IPS DF 4.7 (cell line): ENCODE results near the gene UBXN11.

Source experiments
- DNase-seq: peaks from one replicate; pipeline ENCODE4 v3.0.0-alpha.2; 2013; ENCODE audit warnings: low spot score; ENCODE audit errors: extremely low read depth

UBXN11 gene

GRCh38 chr1:26287033-26287711 is 19.3 kb downstream of the UBXN11 start:
- DNase-seq, result no peak

DNA sequence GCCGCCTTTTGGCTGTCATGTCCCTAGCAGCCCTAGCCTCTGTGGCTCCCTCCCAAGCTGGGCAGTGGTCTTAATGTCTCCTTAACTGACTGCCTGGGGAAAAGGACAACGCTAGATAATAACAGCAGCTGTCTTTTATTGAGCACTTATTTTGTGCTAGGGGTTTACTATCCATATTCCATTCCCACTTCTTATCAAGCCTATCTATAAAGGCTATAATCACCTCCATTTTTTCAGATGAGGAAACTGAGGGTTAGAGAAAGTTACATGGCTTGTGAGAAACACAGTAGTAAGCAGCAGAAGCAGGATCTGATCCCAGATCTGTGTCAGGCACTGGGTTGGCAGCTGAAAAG is 20.4 kb downstream of the UBXN11 start:
- DNase-seq, result no peak

DNA sequence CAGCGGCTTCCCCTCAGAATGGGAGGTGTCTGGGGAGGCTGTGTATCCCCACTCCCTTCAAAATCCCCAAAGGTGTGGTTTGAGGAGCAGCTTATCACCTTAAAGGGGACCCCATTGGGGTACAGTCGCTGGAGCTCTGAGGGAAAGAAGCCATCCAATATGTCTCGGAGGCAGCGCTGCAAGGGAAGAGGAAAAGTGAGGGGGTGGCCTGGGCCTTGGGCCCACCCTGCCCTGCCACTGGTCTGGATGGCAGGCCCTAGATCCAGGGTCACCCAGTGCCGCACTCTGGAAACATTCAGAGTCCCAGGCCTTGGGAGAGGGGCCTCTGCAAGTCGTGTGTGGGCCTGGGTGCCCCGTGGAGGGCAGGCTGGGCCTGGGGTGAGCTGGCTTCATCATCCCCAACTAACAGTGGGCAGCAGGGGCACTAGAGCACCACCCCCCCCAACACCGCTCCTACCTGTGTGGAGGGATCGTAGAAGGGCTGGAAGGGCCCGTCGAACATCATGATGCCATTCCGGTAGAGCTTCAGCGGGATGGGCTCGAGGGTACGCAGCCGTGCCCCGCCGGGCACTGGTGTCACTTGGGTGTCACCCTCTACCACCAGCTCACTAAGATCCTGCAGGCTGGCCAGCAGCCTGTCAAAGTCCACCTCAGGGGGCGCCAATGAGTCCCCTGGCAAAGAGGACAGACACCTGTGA is 20.9 kb downstream of the UBXN11 start:
- no peak for DNase-seq

GRCh38 chr1:26284597-26285347 is 21.7 kb downstream of the UBXN11 start:
- no peak for DNase-seq

DNA sequence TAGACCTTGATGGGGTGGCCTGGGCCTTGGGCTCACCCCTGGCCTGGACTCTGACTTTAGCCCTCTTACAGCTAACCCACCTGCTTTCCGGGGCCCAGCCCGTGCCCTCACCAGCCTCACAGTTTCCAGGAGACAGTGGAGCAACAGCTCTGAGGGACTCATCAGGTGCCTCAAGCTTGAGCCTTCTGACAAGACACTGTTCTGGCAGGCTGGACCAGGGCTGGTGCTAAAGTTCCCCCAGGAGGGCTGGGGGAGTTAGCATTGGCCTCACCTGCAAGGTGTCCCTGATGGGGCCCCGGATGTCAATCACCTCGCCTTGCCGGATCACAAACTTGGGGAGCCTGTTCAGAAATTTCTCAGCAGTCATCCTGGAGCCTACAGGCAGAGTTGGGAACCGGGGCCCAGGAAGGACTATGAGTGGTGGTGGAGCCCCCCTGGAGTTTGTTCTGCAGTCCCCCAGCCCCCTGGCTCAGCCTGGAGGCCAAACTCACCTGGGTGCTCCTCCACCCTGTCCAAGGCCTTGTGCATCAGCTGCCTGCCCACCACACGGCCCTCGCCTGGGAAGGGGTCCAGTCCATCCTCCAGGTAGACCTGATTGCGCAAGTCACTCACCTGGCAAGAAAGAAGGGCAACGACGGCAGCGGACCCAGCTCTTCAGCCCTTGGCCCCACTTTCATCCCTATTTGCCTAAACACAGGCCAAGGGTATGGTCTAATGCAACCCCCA is 22.4 kb downstream of the UBXN11 start:
- DNase-seq, result no peak

DNA sequence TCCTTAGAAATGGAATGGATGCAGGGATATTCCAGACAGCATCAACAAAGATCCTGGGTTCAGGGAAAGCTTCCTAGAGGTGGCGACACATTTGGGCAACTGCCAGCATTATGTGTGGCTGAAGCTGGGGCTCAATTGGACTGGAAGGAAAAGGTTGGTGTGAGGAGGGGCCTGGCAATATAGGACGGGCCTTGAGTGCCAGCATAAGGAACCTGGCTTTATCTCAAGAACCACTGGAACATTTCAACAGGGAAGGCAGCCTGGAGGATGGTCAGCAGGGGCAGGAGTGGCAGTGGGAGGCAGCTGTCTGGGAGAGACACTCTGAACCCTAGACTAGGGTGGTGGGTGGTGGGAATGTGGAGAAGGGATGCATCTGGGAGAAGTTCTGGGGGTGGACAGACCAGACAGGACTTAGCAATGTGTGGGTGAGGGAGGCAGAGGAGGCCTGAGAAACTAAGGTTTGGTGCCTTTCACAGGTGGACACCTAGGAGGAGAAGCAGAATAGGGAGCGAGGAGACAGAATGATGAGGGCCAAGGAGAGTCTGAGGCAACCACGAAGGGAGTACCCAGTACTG is 23.1 kb downstream of the UBXN11 start:
- DNase-seq, result no peak

- DNase-seq, result no peak
Measured at GRCh38 chr1:26282401-26282918, 24.0 kb downstream of the UBXN11 start.

DNA sequence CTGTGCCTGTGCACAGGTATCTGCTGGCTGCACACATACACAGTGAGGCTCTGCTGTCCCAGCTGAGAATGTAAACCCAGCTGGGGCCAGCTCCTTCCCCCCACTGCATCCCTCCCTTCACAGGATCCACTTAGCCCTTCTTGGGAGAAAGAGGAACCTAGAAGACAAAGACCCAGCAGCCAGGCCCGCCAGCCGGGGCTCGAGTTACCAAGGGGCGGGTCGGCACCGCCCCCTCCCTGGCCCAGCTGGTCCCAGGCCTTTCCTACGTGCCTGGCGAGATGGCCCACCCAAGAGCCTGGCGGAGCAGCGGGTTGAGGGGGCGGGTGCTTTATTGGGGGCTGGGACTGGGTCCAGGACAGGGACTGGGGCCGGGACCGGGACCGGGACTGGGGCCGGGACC is 24.5 kb downstream of the UBXN11 start:
- DNase-seq, result no peak

DNA sequence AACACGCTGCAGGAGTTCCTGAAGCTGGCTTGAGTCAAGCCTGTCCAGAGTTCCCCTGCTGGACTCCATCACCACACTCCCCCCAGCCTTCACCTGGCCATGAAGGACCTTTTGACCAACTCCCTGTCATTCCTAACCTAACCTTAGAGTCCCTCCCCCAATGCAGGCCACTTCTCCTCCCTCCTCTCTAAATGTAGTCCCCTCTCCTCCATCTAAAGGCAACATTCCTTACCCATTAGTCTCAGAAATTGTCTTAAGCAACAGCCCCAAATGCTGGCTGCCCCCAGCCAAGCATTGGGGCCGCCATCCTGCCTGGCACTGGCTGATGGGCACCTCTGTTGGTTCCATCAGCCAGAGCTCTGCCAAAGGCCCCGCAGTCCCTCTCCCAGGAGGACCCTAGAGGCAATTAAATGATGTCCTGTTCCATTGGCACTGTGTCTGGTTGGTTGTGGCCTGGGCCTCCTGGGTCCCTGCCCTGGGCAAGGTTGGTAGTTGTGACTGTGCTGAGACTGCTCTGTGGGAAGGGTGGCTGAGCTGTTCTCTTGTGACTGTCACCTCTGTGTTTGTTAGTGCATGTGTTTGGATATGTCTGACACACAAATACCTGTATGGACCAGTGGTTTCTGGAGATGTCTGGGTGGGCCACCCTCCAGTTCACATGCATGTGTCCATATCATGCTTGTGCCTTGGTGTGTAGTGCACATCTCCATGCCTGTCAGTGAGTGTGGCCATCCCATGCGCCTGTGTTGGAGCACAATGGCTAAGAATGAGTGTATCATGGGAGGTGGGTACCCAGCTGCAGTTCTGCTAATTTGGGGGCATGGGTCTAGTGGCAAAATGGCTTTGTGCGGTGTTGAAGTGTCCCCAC is 25.1 kb downstream of the UBXN11 start:
- no peak for DNase-seq

GRCh38 chr1:26280333-26281042 is 25.9 kb downstream of the UBXN11 start:
- DNase-seq, result no peak

DNA sequence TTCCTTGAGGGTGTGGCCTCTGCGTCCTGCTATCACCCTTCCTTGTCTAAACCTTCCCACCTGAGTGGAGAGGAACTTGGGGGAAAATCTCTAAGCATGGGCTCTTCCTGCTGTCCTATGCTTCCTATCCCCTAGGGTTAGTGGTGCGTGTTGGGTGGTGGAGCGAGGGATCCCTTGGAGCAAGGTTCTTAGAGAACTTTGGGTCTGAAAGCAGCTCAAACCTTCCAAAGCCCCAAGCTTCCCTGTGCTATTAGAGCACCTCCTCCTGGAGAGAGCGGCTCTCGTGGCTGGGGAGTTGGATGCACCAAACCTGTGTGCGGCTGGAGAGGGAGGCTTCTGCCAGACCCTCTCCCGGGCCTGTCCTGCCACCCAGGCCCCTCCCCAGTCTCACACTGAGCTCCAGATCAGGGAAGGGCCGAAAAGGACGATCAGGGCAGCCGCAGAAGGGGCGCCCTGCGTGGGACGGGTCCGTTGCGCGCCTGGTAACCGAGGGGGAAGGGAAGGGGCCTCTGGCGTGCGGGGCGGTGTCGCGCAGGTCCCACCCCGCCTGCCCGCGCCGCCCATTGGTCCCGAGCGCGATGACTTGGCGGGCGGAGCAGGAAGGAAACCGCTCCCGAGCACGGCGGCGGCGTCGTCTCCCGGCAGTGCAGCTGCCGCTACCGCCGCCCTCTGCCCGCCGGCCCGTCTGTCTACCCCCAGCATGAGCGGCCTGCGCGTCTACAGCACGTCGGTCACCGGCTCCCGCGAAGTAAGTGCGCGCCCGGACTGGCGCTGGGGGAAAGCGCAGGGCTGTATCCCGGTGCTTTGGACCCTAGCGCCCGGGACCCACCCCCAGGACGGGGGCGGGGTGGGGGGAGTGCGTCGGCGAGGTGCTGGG is 26.7 kb downstream of the UBXN11 start, which contains the start of gene SH3BGRL3:
TSS of gene SH3BGRL3 (plus strand) at position 631 of the 877 bp plus-strand sequence. CDS start at position 701, 70 bp downstream.
- DNase-seq, result no peak

GRCh38 chr1:26278724-26279455 is 27.5 kb downstream of the UBXN11 start:
- DNase-seq, result no peak

GRCh38 chr1:26278303-26278702 is 28.1 kb downstream of the UBXN11 start:
- DNase-seq, result no peak

DNA sequence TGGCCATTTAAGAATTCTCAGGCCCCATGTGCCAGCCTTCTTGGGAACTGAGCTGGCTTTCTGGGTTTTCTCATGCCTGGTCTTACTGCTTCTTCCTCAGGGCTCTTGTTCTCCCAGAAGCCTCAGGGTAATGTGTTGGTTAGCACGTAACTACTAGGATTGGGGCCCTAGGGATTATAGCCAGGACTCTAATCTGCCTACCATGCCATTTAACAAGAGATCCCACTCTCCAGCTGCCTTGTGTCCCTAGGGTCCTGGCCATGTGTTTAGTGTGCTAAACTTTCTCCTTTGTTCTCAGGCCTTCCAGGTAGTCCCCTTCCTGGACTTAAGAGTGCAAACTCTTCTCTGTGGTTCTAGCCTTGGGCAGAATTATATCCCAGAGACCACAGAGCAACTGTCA is 28.7 kb downstream of the UBXN11 start:
- DNase-seq, result no peak

DNA sequence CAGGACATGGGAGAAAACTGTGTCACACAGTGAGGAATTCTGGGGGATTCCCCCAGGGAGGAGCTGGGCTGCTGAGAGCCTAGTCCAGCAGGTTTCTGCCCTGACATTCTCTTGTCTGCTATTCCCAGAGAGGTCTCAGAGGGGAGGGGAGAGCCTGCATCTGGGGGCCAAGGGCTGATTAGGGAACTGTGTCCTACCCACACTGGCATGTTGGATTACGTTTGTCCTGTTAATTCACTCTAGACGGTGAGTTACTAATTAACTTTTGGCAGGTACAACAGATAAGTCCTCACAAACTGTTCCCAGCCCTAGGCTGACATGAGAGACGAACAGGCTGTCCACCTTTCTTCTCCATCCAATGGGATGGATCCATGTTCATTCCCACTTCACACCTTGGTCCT is 29.2 kb downstream of the UBXN11 start:
- DNase-seq, result no peak

DNA sequence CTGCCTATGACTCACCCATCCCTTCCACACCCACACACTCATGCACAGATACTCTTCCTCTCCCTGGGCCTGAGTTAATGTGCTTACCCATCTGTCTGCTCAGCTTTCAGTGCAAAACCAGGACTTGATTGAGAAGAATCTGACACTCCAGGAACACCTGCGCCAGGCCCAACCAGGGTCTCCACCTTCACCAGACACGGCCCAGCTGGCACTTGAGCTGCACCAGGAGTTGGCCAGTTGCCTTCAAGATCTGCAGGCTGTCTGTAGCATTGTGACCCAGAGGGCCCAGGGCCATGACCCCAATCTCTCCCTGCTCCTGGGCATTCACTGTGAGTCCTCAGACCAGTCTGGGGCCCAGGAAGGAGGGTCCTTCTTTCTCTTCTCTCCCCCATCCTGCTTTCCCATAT is 30.0 kb downstream of the UBXN11 start:
- no peak for DNase-seq

- no peak for DNase-seq
Measured at GRCh38 chr1:26275580-26276431, 30.6 kb downstream of the UBXN11 start.
